HepG2 (cell line): ENCODE measurements around the gene CNTD1. TPM values are rescaled to one million over a fixed set of nuclear protein-coding genes. Genes with fewer than 3 reads are reported as not detected.

Experiments used
- BORCS8-MEF2B ChIP-seq: sonication (generic); formaldehyde crosslinking; IDR thresholded peaks from 2 replicates; pipeline ENCODE4 v1.8.0; 2022; ENCODE audit warnings: mild to moderate bottlenecking, missing genetic modification reagents
- KLF11 ChIP-seq: IDR thresholded peaks from 2 replicates; pipeline ENCODE4 v1.6.1; 2016; ENCODE audit warnings: missing compliant biosample characterization
- ZBTB1 ChIP-seq: sonication (generic); formaldehyde crosslinking; IDR thresholded peaks from 2 replicates; pipeline ENCODE4 v1.4.0; 2020; ENCODE audit warnings: missing genetic modification reagents, borderline replicate concordance
- polyA plus RNA-seq, 8 experiments: library from polyadenylated mRNA; depleted of rRNA in 3 of 8; stranded (reverse) in 7 of 8; unstranded in 1 of 8; fragments of >200 nt; fragmentation: Illumina TruSeq in 4 of 8; extraction: Trizol in 4 of 8; gene quantifications; 2 replicates each; pipeline versions ENCODE4 v1.2.1 to v1.2.3, GENCODE V29; 2011 to 2016; ENCODE audit warnings: low read depth in 4 of 8, missing spikeins in 1 of 8, mixed read lengths in 1 of 8; ENCODE audit not compliant: insufficient read depth in 1 of 8
- total RNA-seq, 5 experiments: library from RNA; depleted of rRNA; stranded (reverse); fragments of >200 nt; fragmentation: Illumina TruSeq; extraction: Trizol; gene quantifications; 2 replicates each; pipeline ENCODE4 v1.2.3, GENCODE V29; 2016; ENCODE audit warnings: low read depth in 1 of 5
- TF ChIP-seq, protein P1 (sequence below): sonication (generic); formaldehyde crosslinking; IDR thresholded peaks from 2 replicates; pipeline ENCODE4 v1.5.0; 2020; ENCODE audit warnings: mild to moderate bottlenecking, missing genetic modification reagents, borderline replicate concordance
- TF ChIP-seq, protein P2 (sequence below): sonication (generic); formaldehyde crosslinking; IDR thresholded peaks from 2 replicates; pipeline ENCODE4 v1.5.0; 2020; ENCODE audit warnings: missing genetic modification reagents
- TF ChIP-seq, protein P3 (sequence below): IDR thresholded peaks from 2 replicates; pipeline ENCODE4 v1.6.1; 2012; ENCODE audit warnings: low read length, improper control_type of control experiment
- TF ChIP-seq, protein P4 (sequence below): sonication (generic); formaldehyde crosslinking; IDR thresholded peaks from 2 replicates; pipeline ENCODE4 v1.5.0; 2020; ENCODE audit warnings: missing genetic modification reagents

CNTD1 gene
- total and polyA plus RNA-seq, 2 of the 13 experiments (the other 11 are each of a cell fraction or from before 2014, with no cell fraction given) = 0.11 to 0.15 TPM

DNA sequence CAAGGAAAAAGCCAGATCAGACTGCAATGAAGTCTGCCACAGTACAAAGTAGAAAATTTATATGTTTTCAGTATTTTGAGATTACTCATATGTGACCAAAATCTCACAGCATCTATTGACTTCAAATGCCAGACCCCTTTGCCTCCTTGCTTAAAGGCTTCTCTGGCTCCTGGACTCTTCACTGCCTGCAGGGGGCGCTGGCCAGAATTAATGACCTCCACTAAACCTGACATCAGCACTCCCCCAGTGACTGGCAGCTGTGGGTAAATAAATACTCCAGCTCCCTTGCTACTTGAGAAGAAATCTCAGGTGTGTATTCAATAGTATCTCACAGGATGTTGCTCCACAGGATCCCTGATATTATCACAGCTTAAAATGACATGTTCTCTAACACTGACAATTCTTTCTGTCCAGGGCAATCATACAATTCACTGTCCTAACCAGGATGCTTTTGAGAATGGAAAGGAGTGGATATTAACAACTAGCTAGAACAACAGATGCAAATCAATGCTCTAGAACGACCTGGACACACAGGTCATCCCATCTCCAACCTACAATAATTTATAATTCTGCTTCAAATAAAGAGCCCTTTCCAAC, 21.4 kb downstream of the CNTD1 start (continued):
- TF ChIP-seq, protein P1, sequence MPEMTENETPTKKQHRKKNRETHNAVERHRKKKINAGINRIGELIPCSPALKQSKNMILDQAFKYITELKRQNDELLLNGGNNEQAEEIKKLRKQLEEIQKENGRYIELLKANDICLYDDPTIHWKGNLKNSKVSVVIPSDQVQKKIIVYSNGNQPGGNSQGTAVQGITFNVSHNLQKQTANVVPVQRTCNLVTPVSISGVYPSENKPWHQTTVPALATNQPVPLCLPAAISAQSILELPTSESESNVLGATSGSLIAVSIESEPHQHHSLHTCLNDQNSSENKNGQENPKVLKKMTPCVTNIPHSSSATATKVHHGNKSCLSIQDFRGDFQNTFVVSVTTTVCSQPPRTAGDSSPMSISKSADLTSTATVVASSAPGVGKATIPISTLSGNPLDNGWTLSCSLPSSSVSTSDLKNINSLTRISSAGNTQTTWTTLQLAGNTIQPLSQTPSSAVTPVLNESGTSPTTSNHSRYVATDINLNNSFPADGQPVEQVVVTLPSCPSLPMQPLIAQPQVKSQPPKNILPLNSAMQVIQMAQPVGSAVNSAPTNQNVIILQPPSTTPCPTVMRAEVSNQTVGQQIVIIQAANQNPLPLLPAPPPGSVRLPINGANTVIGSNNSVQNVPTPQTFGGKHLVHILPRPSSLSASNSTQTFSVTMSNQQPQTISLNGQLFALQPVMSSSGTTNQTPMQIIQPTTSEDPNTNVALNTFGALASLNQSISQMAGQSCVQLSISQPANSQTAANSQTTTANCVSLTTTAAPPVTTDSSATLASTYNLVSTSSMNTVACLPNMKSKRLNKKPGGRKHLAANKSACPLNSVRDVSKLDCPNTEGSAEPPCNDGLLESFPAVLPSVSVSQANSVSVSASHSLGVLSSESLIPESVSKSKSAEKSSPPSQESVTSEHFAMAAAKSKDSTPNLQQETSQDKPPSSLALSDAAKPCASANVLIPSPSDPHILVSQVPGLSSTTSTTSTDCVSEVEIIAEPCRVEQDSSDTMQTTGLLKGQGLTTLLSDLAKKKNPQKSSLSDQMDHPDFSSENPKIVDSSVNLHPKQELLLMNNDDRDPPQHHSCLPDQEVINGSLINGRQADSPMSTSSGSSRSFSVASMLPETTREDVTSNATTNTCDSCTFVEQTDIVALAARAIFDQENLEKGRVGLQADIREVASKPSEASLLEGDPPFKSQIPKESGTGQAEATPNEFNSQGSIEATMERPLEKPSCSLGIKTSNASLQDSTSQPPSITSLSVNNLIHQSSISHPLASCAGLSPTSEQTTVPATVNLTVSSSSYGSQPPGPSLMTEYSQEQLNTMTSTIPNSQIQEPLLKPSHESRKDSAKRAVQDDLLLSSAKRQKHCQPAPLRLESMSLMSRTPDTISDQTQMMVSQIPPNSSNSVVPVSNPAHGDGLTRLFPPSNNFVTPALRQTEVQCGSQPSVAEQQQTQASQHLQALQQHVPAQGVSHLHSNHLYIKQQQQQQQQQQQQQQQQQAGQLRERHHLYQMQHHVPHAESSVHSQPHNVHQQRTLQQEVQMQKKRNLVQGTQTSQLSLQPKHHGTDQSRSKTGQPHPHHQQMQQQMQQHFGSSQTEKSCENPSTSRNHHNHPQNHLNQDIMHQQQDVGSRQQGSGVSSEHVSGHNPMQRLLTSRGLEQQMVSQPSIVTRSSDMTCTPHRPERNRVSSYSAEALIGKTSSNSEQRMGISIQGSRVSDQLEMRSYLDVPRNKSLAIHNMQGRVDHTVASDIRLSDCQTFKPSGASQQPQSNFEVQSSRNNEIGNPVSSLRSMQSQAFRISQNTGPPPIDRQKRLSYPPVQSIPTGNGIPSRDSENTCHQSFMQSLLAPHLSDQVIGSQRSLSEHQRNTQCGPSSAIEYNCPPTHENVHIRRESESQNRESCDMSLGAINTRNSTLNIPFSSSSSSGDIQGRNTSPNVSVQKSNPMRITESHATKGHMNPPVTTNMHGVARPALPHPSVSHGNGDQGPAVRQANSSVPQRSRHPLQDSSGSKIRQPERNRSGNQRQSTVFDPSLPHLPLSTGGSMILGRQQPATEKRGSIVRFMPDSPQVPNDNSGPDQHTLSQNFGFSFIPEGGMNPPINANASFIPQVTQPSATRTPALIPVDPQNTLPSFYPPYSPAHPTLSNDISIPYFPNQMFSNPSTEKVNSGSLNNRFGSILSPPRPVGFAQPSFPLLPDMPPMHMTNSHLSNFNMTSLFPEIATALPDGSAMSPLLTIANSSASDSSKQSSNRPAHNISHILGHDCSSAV (CRISPR knock-in tag) = no peak
- TF ChIP-seq ZBTB1 = no peak
- TF ChIP-seq KLF11 (CRISPR knock-in tag) = no peak
- TF ChIP-seq, protein P2, sequence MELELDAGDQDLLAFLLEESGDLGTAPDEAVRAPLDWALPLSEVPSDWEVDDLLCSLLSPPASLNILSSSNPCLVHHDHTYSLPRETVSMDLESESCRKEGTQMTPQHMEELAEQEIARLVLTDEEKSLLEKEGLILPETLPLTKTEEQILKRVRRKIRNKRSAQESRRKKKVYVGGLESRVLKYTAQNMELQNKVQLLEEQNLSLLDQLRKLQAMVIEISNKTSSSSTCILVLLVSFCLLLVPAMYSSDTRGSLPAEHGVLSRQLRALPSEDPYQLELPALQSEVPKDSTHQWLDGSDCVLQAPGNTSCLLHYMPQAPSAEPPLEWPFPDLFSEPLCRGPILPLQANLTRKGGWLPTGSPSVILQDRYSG = no peak
- TF ChIP-seq, protein P3, sequence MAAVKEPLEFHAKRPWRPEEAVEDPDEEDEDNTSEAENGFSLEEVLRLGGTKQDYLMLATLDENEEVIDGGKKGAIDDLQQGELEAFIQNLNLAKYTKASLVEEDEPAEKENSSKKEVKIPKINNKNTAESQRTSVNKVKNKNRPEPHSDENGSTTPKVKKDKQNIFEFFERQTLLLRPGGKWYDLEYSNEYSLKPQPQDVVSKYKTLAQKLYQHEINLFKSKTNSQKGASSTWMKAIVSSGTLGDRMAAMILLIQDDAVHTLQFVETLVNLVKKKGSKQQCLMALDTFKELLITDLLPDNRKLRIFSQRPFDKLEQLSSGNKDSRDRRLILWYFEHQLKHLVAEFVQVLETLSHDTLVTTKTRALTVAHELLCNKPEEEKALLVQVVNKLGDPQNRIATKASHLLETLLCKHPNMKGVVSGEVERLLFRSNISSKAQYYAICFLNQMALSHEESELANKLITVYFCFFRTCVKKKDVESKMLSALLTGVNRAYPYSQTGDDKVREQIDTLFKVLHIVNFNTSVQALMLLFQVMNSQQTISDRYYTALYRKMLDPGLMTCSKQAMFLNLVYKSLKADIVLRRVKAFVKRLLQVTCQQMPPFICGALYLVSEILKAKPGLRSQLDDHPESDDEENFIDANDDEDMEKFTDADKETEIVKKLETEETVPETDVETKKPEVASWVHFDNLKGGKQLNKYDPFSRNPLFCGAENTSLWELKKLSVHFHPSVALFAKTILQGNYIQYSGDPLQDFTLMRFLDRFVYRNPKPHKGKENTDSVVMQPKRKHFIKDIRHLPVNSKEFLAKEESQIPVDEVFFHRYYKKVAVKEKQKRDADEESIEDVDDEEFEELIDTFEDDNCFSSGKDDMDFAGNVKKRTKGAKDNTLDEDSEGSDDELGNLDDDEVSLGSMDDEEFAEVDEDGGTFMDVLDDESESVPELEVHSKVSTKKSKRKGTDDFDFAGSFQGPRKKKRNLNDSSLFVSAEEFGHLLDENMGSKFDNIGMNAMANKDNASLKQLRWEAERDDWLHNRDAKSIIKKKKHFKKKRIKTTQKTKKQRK = no peak
- TF ChIP-seq, protein P4, sequence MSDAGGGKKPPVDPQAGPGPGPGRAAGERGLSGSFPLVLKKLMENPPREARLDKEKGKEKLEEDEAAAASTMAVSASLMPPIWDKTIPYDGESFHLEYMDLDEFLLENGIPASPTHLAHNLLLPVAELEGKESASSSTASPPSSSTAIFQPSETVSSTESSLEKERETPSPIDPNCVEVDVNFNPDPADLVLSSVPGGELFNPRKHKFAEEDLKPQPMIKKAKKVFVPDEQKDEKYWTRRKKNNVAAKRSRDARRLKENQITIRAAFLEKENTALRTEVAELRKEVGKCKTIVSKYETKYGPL (CRISPR knock-in tag) = no peak
- no peak for TF ChIP-seq BORCS8-MEF2B (CRISPR knock-in tag)
- TF ChIP-seq, all 625 proteins: peak for 45
